Smooth muscle cell (in vitro differentiated cells): ENCODE measurements around the gene ANKRD23. TPM values are rescaled to one million over a fixed set of nuclear protein-coding genes. Genes with fewer than 3 reads are reported as not detected.

ENCODE experiments used
- DNase-seq: peaks from one replicate; lab custom pipeline; 2025; ENCODE audit not compliant: unreplicated experiment; lab: John Stamatoyannopoulos, UW
- H2AFZ ChIP-seq: fragments of 200-600 bp; sonication (generic); 2 replicates; pipeline ENCODE4 v1.6.0; 2016; ENCODE audit warnings: antibody characterized with exemption, low read depth, mild to moderate bottlenecking
- H3F3A ChIP-seq: fragments of 200-600 bp; sonication (generic); 2 replicates; pipeline ENCODE4 v1.6.0; 2017; ENCODE audit warnings: antibody characterized with exemption, low read depth
- H3K27ac ChIP-seq: fragments of 200-600 bp; sonication (generic); 2 replicates; pipeline ENCODE4 v1.5.1; 2016; ENCODE audit warnings: low read depth, mild to moderate bottlenecking
- H3K27me3 ChIP-seq: fragments of 200-600 bp; sonication (generic); 2 replicates; pipeline ENCODE4 v1.6.1; 2016; ENCODE audit warnings: low read depth, mild to moderate bottlenecking
- H3K36me3 ChIP-seq: fragments of 200-600 bp; sonication (generic); 2 replicates; pipeline ENCODE4 v1.5.1; 2016; ENCODE audit warnings: low read depth
- H3K4me1 ChIP-seq: fragments of 200-600 bp; sonication (generic); 2 replicates; pipeline ENCODE4 v1.5.1; 2016; ENCODE audit warnings: low read depth
- H3K4me2 ChIP-seq: fragments of 200-600 bp; sonication (generic); 2 replicates; pipeline ENCODE4 v1.6.0; 2016; ENCODE audit warnings: mild to moderate bottlenecking
- H3K4me3 ChIP-seq: fragments of 200-600 bp; sonication (generic); 2 replicates; pipeline ENCODE4 v1.5.1; 2016; ENCODE audit warnings: mild to moderate bottlenecking
- H3K79me2 ChIP-seq: fragments of 200-600 bp; sonication (generic); 2 replicates; pipeline ENCODE4 v1.6.0; 2016; ENCODE audit warnings: low read depth, mild to moderate bottlenecking
- H3K9ac ChIP-seq: fragments of 200-600 bp; sonication (generic); 2 replicates; pipeline ENCODE4 v1.6.0; 2016; ENCODE audit warnings: low read depth
- H3K9me3 ChIP-seq: fragments of 200-600 bp; sonication (generic); replicated peaks from 2 replicates; pipeline ENCODE4 v1.5.1; 2016; ENCODE audit warnings: low read depth
- H4K20me1 ChIP-seq: fragments of 200-600 bp; sonication (generic); 2 replicates; pipeline ENCODE4 v1.6.0; 2016; ENCODE audit warnings: low read depth
- WGBS: methylation state at CpG from one replicate; pipeline ENCODE4 v1.1.7; 2016; ENCODE audit warnings: low lambda C conversion rate; 5-methylcytosine and 5-hydroxymethylcytosine counted together
- microRNA counts: library from miRNA; unstranded; fragments of <30 nt; microRNA quantifications from one replicate; lab custom pipeline; 2016
- microRNA-seq: library from miRNA; unstranded; fragments of <30 nt; microRNA quantifications from one replicate; pipeline ENCODE4, GENCODE V29; 2016; ENCODE audit warnings: borderline number of aligned reads
- polyA plus RNA-seq: library from polyadenylated mRNA; unstranded; fragments of >200 nt; fragmentation: Nextera tagmentation; extraction: Ambion mirVana; gene quantifications from 2 replicates; pipeline ENCODE4 v1.2.1, GENCODE V29; 2016
- small RNA-seq: library from RNA; depleted of rRNA; stranded (forward); fragments of <200 nt; gene quantifications from one replicate; pipeline ENCODE3, GENCODE V24; 2014
- total RNA-seq: library from RNA; depleted of rRNA; stranded (reverse); fragments of >200 nt; gene quantifications from 2 replicates; pipeline ENCODE4 v1.2.3, GENCODE V29; 2014
- TF ChIP-seq, protein P1 (sequence below): fragments of 200-600 bp; sonication (generic); IDR thresholded peaks from 2 replicates; pipeline ENCODE4 v1.5.1; 2017; ENCODE audit warnings: borderline replicate concordance, mild to moderate bottlenecking, antibody characterized with exemption; ENCODE audit not compliant: insufficient read depth, poor library complexity, severe bottlenecking

The ANKRD23 gene
- total and polyA plus RNA-seq, 2 experiments from 2014 or later, result 1.7 to 5.6 TPM

GRCh38 chr2:96788442-96789244 is 55.2 kb downstream of the ANKRD23 start:
- H3K79me2 ChIP-seq, result no peaks in the 10 kb centered on the region
- H2AFZ ChIP-seq, result no peak overlapping the region
- DNase-seq, result no peak
- no peak overlapping the region for H3K9ac ChIP-seq
- H3K36me3 ChIP-seq, result no peaks in the 10 kb centered on the region
- H3K27me3 ChIP-seq, result no peaks in the 10 kb centered on the region
- peaks cover 4% of the 10 kb centered on the region for H3F3A ChIP-seq
- TF ChIP-seq, protein P1, sequence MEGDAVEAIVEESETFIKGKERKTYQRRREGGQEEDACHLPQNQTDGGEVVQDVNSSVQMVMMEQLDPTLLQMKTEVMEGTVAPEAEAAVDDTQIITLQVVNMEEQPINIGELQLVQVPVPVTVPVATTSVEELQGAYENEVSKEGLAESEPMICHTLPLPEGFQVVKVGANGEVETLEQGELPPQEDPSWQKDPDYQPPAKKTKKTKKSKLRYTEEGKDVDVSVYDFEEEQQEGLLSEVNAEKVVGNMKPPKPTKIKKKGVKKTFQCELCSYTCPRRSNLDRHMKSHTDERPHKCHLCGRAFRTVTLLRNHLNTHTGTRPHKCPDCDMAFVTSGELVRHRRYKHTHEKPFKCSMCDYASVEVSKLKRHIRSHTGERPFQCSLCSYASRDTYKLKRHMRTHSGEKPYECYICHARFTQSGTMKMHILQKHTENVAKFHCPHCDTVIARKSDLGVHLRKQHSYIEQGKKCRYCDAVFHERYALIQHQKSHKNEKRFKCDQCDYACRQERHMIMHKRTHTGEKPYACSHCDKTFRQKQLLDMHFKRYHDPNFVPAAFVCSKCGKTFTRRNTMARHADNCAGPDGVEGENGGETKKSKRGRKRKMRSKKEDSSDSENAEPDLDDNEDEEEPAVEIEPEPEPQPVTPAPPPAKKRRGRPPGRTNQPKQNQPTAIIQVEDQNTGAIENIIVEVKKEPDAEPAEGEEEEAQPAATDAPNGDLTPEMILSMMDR, result no peak
- H3K4me2 ChIP-seq, result no peak overlapping the region
- no peaks in the 10 kb centered on the region for H3K9me3 ChIP-seq
- no peak overlapping the region for H3K4me3 ChIP-seq
- H4K20me1 ChIP-seq, result peaks cover 31% of the 10 kb centered on the region
- H3K4me1 ChIP-seq, result peaks cover 7% of the 10 kb centered on the region
- 81% methylated on average over 17 of the region's 17 CpGs for WGBS
- no peak overlapping the region for H3K27ac ChIP-seq

MicroRNAs encoded within 50 kb of the gene (microRNA counts, 767-probe panel; counts per million panel counts)
- 183 counts per million for microRNA hsa-miR-3127-5p (lab: Ali Mortazavi, UCI)

Small RNAs within 50 kb of the gene (microRNA-seq; reads per million reads assigned to microRNA genes)
- gene MIR3127, result 6.4 reads per million, percentile 4 among the genes with 10 or more reads in this experiment

Small RNAs within 50 kb of the gene (small RNA-seq; reads per million reads assigned to genes)
- 0.24 reads per million for gene MIR3127

Other genes with a start within 250 kb of the ANKRD23 start
- gene KANSL3, start 205.7 kb downstream of the ANKRD23 start, total RNA-seq, result 13.3 and 16.2 TPM in 2 replicates
- 12.0 and 14.6 TPM in 2 replicates for gene KANSL3, start 205.7 kb downstream of the ANKRD23 start, polyA plus RNA-seq
- gene FER1L5, start 201.3 kb downstream of the ANKRD23 start, total RNA-seq, result not detected in 2 replicates
- 0.12 TPM in 1 of 2 replicates, not detected in the other for gene FER1L5, start 201.3 kb downstream of the ANKRD23 start, polyA plus RNA-seq
- 19.1 and 26.2 TPM in 2 replicates for gene LMAN2L, start 104.0 kb downstream of the ANKRD23 start, total RNA-seq
- 32.5 and 32.9 TPM in 2 replicates for gene LMAN2L, start 104.0 kb downstream of the ANKRD23 start, polyA plus RNA-seq
- 4.4 and 7.2 TPM in 2 replicates for gene CNNM4, start 83.1 kb downstream of the ANKRD23 start, total RNA-seq
- gene CNNM4, start 83.1 kb downstream of the ANKRD23 start, polyA plus RNA-seq, result 9.3 and 10.1 TPM in 2 replicates
- 2.4 and 3.2 TPM in 2 replicates for gene CNNM3, start 27.8 kb downstream of the ANKRD23 start, total RNA-seq
- gene CNNM3, start 27.8 kb downstream of the ANKRD23 start, polyA plus RNA-seq, result 4.8 and 5.5 TPM in 2 replicates
- gene ANKRD39, start 14.0 kb upstream of the ANKRD23 start, total RNA-seq, result 7.9 and 9.6 TPM in 2 replicates
- gene ANKRD39, start 14.0 kb upstream of the ANKRD23 start, polyA plus RNA-seq, result 16.5 and 19.1 TPM in 2 replicates
- 41.0 and 42.0 TPM in 2 replicates for gene SEMA4C, start 26.1 kb upstream of the ANKRD23 start, total RNA-seq
- 39.3 and 40.7 TPM in 2 replicates for gene SEMA4C, start 26.1 kb upstream of the ANKRD23 start, polyA plus RNA-seq
- gene FAM178B, start 142.6 kb upstream of the ANKRD23 start, total RNA-seq, result 7.9 TPM in 1 of 2 replicates, not detected in the other
- gene FAM178B, start 142.6 kb upstream of the ANKRD23 start, polyA plus RNA-seq, result 3.5 and 6.2 TPM in 2 replicates